HG02840 (cell line): Measurements from ENCODE around the gene CASKIN1.
"Not testable (repeated sequence)": the region's sequence is repeated elsewhere in the genome, so short reads cannot be mapped to it uniquely, and the experiment has no call there.

ENCODE experiments used
- ATAC-seq: cut with Tn5 transposase; IDR thresholded peaks from one replicate; pipeline ENCODE4 v1.9.1; 2021; ENCODE audit warnings: mild to moderate bottlenecking, moderate library complexity, moderate number of reproducible peaks; ENCODE audit not compliant: unreplicated experiment, low FRiP score

CASKIN1 gene

DNA sequence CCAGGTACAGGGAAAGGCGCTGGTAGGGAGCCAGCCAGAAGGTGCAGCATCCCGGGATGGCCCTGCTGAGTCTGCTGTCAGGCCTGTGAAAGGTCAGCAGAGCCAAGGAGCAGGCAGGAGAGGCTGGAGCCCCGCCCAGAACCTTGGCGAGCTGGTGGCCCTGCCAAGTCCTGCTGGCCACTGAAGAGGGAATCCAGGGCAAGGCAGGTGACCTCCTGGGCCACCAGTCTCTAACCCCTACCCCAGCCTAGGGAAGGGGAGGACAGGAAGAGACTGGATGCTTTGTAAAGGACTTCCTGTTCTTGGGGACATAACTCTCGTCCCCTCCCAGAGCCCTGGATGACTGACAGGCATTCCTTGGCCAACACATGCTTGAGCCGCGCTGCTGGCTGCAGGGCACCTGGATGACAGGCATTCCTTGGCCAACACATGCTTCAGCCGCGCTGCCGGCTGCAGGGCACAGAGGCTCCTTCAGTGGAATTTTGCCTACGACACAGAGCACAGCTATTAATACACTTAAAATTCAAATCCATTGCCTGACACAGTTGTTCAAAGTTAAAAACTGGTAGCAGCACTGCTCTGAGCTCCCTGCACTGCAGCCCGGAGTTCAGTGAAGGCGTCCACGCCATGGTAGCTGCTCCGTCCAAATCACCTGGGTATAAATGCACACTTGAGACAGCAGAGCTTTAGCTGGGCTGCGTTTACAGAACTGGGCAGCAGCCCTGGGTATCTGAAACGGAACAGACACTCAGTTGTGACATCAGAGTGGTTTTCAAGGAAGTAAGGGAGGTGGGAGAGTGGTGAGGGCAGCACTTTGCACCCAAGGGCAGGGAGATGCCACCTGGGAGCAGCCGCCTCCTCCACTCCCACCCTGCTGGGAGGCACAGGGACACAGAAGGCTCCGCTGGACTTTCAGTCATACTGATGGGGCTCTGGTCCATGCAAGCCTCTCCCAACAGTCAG lies 16.2 kb upstream of the CASKIN1 start:
- ATAC-seq = no peak

- ATAC-seq = no peak
Measured at GRCh38 chr16:2211923-2212347, 15.5 kb upstream of the CASKIN1 start.

DNA sequence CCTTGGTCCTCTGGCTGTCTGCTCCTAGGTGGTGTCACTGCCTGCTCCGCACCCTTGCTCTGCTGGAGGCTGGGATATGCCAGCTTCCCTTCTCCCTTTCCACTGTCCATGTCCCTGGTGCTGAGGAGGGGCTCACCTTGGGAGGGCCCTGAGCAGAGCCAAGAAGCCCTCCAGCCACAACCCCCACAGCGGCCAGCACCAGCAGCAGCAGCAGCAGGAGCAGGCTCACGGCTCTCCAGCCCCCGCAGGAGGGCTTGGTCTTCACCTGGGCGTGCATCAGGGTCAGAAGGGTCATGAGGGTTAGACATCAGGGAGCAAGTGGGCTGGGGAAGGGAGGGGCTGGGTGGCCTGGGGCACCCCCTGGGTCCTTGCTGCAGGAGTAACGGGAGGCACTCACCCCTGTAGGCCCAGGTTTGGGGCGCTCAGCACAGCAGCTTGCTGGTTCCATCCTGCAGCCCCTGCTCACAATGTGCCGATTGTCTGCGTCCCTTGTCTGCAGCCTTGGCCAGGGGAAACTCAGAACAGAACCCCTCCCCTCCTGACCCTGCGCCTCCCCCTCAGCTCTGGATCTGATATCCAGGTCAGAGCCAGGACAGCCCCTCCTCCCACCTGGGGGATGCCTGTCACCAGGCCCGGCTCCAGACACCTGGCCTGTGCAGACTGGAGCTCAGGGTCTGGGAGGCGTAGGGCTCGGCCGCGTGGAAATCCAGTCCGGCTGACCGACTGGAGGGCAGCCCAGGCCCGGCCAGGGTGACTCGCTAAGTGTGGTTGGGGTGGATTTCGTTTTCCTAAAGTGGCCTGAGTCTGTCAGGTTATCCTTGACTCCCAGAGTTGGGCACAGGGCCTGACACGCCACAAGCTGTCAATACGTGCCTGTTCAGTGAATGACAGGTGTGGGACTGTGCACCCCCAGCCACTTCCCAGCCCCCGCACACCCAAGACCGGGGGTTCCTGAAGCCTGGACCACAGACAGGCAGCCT lies 14.3 kb upstream of the CASKIN1 start, which contains the start of gene BRICD5:
TSS of gene BRICD5 (minus strand) at position 478 of the 980 bp plus-strand sequence. CDS start at position 448, 30 bp downstream.
- no peak for ATAC-seq

- no peak for ATAC-seq
Measured at GRCh38 chr16:2210009-2210332, 13.6 kb upstream of the CASKIN1 start.

GRCh38 chr16:2209258-2210008 lies 13.0 kb upstream of the CASKIN1 start:
- ATAC-seq = no peak

DNA sequence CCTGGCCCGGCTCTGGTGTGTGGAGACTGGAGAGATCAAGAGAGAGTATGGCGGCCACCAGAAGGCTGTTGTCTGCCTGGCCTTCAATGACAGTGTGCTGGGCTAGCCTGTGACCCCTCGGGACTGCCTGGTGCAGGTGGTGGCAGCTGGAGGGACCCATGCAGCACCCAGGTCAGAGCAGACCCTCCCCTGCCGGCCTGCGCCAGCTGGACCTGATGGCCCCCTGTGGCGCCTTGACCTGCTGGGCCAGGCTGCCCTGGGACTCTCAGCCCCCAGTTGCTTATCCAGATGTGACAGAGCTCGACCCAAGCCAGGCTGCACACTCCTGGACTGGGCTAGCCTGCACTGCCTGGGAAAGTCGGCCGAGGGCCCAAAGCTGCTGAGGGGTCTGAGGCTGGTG lies 12.4 kb upstream of the CASKIN1 start:
- ATAC-seq = no peak

GRCh38 chr16:2208308-2208707 lies 11.9 kb upstream of the CASKIN1 start:
- no peak for ATAC-seq

DNA sequence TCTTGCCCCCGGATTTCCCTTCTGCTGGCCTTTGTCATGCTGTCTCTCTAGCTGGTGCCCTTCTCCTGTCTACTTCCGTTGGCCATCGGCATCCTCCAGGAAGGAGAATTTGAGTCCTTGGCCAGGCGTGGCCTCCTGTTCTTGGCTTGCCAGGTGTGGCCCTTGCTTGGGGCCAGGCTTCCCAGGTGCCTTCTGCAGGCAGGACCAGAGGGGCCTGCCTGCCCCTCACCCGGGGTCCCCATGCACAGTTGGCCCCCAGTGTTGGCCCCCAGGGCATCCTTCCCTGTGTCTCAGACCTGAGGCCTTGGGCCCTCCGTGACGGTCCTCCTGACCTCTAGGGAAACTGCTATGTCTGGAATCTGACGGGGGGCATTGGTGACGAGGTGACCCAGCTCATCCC lies 11.5 kb upstream of the CASKIN1 start:
- no peak for ATAC-seq

DNA sequence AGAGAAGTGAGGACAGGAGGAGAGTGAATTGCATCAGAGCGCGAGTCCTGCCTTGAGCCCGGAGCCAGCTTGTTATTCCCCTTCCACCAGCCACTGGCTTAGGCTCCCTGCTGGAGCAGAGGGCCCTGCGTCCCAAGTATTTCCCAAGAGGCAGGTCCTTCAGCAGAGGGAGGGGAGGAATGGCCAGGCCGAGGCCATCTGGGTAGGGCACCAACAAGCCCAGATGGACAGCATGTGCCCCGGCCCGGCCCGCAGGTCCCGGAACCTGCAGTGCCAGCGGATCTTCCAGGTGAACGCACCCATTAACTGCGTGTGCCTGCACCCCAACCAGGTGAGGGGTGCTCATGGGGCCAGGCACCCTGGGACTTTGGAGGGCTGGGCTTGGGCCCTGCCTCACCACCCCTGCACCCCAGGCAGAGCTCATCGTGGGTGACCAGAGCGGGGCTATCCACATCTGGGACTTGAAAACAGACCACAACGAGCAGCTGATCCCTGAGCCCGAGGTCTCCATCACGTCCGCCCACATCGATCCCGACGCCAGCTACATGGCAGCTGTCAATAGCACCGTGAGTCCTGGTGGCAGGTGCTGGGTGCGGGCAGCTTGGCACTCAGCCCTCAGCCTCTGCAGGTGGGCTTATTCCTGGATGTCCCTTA lies 10.5 kb upstream of the CASKIN1 start:
- ATAC-seq = no peak

GRCh38 chr16:2206420-2206779 lies 10.0 kb upstream of the CASKIN1 start:
- ATAC-seq = no peak

DNA sequence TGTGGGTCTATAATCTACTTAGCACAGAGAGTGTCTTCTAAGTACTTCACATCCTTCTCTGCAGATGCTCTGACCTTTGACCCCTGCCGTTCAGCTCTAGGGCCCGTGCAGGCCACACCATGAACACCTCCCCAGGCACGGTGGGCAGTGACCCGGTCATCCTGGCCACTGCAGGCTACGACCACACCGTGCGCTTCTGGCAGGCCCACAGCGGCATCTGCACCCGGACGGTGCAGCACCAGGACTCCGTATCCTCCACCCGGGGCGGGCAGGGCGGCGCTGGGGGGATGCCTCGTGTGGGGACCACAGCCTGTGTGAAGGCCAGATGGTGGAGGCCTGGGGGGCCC lies 9.5 kb upstream of the CASKIN1 start:
- ATAC-seq = no peak

- peak; percentile 81 for ATAC-seq
Measured at GRCh38 chr16:2205104-2205966, 8.9 kb upstream of the CASKIN1 start, which contains the start of gene MLST8. Gene MLST8, plus strand, starts transcription at chr16:2205454. Its CDS starts 632 bp downstream, at chr16:2206086.

GRCh38 chr16:2204416-2205103 lies 8.2 kb upstream of the CASKIN1 start:
- ATAC-seq = no peak

GRCh38 chr16:2203119-2203688 lies 6.8 kb upstream of the CASKIN1 start:
- not testable (repeated sequence) for ATAC-seq

DNA sequence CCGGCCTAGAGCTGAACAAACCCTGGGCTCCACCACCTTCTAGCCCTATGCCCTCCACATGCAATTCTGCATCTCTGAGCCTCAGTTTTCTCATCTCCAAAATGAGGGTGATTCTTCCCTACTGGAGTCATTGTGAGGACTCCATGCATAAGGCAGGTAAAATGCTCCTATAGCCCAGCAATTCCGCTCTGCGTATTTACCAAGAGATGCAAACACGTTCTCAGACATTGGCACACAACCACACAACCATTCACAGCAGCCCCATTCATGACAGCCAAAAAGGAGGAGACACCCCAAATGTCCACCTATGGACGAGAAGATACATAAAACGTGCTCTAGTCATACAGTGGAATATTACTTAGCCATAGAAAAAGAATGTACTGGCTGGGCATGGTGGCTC lies 3.9 kb upstream of the CASKIN1 start:
- ATAC-seq = no peak

DNA sequence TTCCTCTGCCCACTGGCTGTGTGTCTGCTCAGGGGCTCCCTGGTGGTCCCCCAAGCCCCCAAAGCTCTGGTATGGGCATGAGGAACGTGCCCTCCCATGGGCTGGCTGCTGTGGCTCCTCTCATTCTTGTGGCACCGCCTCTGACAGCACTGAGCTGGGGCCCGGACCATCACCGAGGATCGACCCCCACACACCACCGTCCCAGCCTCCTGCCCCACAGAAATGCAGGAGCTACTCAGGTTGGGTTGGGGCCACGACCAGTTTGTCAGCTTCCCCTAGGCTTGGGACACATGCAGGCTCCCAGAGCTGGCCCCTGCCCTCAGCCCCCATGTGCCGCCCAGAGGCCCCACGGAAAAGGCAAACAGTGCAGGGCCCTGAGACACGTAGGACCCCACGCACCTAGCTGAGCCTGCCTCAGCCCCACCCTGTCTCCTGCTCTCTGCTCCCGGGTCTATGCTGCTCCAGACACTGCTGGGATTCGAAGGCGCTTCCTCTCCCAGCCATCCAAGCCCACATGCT lies 3.3 kb upstream of the CASKIN1 start:
- ATAC-seq = no peak

GRCh38 chr16:2199095-2199494 lies 2.7 kb upstream of the CASKIN1 start:
- ATAC-seq = no peak

- no peak for ATAC-seq
Measured at GRCh38 chr16:2198283-2198682, 1.9 kb upstream of the CASKIN1 start.
